ENCODE results near the gene CREB5. TPM values are rescaled to one million over a fixed set of nuclear protein-coding genes. Genes with fewer than 3 reads are reported as not detected.

Gene CREB5
- total and polyA plus RNA-seq, 2 of the 8 experiments (the other 6 are each of a cell fraction or from before 2014, with no cell fraction given): 2.4 to 2.7 TPM

- H2AFZ ChIP-seq (ENCODE audit: low read length): no peak overlapping the region
- CTCF ChIA-PET (ENCODE audit: partially characterized antibody): interaction anchor here (0.7 to 1.6 kb wide), 7 partner anchors 8 to 347 kb away, joined by 3 to 5 read pairs (median 3); no protein-coding TSS in a partner anchor
- no peaks in the 10 kb centered on the region for H3K4me1 ChIP-seq (replicated peaks in 1 of 4; ENCODE audit: control insufficient read depth in 3 of 4, insufficient read depth in 4 of 4, low read length in 3 of 4)
- H3K9ac ChIP-seq (replicated peaks in 1 of 4; ENCODE audit: extremely low read depth in 1 of 4, low read depth in 3 of 4, low read length in 3 of 4): no peak overlapping the region
- DNase-seq (ENCODE audit: low read depth in 1 of 2, low spot score in 2 of 2): no peak
- 78% methylated on average over 2 of the region's 2 CpGs; no CpG with 5 or more reads in 1 of the 2 experiments for WGBS, 2 experiments (ENCODE audit: extremely low coverage in 1 of 2, insufficient coverage in 1 of 2, insufficient read length in 1 of 2, insufficient replicate concordance in 2 of 2, low coverage in 1 of 2, low lambda C conversion rate in 2 of 2, missing lambda C conversion rate in 1 of 2)
- H2AK5ac ChIP-seq (ENCODE audit: low read depth, low read length): no peak overlapping the region
- H3K79me1 ChIP-seq (ENCODE audit: low read depth, low read length): no peaks in the 10 kb centered on the region
- no peak overlapping the region for H2BK120ac ChIP-seq (replicated peaks; ENCODE audit: low read depth, low read length)
- H3K23me2 ChIP-seq (ENCODE audit: low read depth, low read length): no peaks in the 10 kb centered on the region
- no peak overlapping the region for H4K5ac ChIP-seq (ENCODE audit: insufficient read length, low read depth, low read length)
- H2BK5ac ChIP-seq (ENCODE audit: low read depth, low read length): no peak overlapping the region
- H2BK15ac ChIP-seq (ENCODE audit: low read length): no peak overlapping the region
- H4K8ac ChIP-seq (ENCODE audit: extremely low read depth, insufficient read depth, low read length): no peak overlapping the region
- no peaks in the 10 kb centered on the region for H3K79me2 ChIP-seq (ENCODE audit: control insufficient read depth in 1 of 2, insufficient read depth in 2 of 2, low read length in 2 of 2)
- FAIRE-seq: no peak
- no peak overlapping the region for H3K23ac ChIP-seq (ENCODE audit: insufficient read length)
- no peak overlapping the region for H4K91ac ChIP-seq (replicated peaks; ENCODE audit: insufficient read length, low read length)
- no peaks in the 10 kb centered on the region for H4K20me1 ChIP-seq (replicated peaks in 1 of 2; ENCODE audit: control insufficient read depth in 1 of 2, insufficient read depth in 2 of 2, low read length in 2 of 2)
- H3K56ac ChIP-seq (replicated peaks; ENCODE audit: insufficient read length, low read depth, low read length): no peak overlapping the region
- H3K9me3 ChIP-seq (ENCODE audit: insufficient read depth in 2 of 2, low read depth in 1 of 2, low read length in 1 of 2): no peaks in the 10 kb centered on the region
- H2BK12ac ChIP-seq (ENCODE audit: low read depth, low read length): no peak overlapping the region
- H3K4me2 ChIP-seq (ENCODE audit: insufficient read depth in 1 of 2, low read depth in 2 of 2, low read length in 2 of 2): no peak overlapping the region
- no peak overlapping the region for H3K4me3 ChIP-seq (ENCODE audit: extremely low read depth in 1 of 4, insufficient read depth in 2 of 4, low read depth in 3 of 4, low read length in 4 of 4)
- H3K27me3 ChIP-seq (replicated peaks in 1 of 4; ENCODE audit: control insufficient read depth in 3 of 4, extremely low read depth in 1 of 4, insufficient read depth in 3 of 4, low read length in 3 of 4): no peaks in the 10 kb centered on the region
- H3K27ac ChIP-seq (ENCODE audit: low read depth, low read length): no peak overlapping the region
- no peak overlapping the region for H3K4ac ChIP-seq (replicated peaks; ENCODE audit: insufficient read length, low read depth, low read length)
- POLR2A ChIA-PET (ENCODE audit: partially characterized antibody): interaction anchor here (1.1 kb wide), 1 partner anchor 262 kb away, joined by 3 read pairs; no protein-coding TSS in a partner anchor
- no peak overlapping the region for H3K14ac ChIP-seq (ENCODE audit: insufficient read length)
- no peaks in the 10 kb centered on the region for H3K36me3 ChIP-seq (ENCODE audit: control insufficient read depth in 2 of 4, insufficient read depth in 4 of 4, low read length in 3 of 4)
- no peak overlapping the region for H3K18ac ChIP-seq (ENCODE audit: extremely low read depth, low read length)
- no peak for TF ChIP-seq TEAD4 (IDR thresholded peaks at IDR 0.05; ENCODE audit: low read depth, low read length)
- no peak for TF ChIP-seq PHF8 (conservative IDR thresholded peaks at IDR 0.05; ENCODE audit: low read depth, low read length)
- no peak for TF ChIP-seq SIRT6 (IDR thresholded peaks at IDR 0.05; ENCODE audit: low read length)
- no peak for TF ChIP-seq RNF2 (IDR thresholded peaks at IDR 0.05; ENCODE audit: borderline replicate concordance, low read depth, low read length, missing control alignments, poor library complexity, severe bottlenecking)
- TF ChIP-seq CHD1 (IDR thresholded peaks at IDR 0.05; ENCODE audit: low read depth, low read length): no peak
- no peak for TF ChIP-seq CEBPB (IDR thresholded peaks at IDR 0.05; ENCODE audit: low read depth, low read length)
- TF ChIP-seq HDAC2 (IDR thresholded peaks at IDR 0.05; ENCODE audit: borderline replicate concordance in 1 of 2, low read depth in 2 of 2, low read length in 2 of 2): no peak
- TF ChIP-seq SAP30 (IDR thresholded peaks at IDR 0.05; ENCODE audit: insufficient read depth, insufficient replicate concordance, low read length): no peak
- no peak for TF ChIP-seq E2F6 (IDR thresholded peaks at IDR 0.05)
- no peak for TF ChIP-seq BCL11A (IDR thresholded peaks at IDR 0.05; ENCODE audit: low read depth in 2 of 2, low read length in 2 of 2)
- TF ChIP-seq SP2 (IDR thresholded peaks at IDR 0.05; ENCODE audit: low read length): no peak
- TF ChIP-seq SIX5 (IDR thresholded peaks at IDR 0.05; ENCODE audit: low read depth, low read length): no peak
- TF ChIP-seq CBX8 (IDR thresholded peaks at IDR 0.05; ENCODE audit: borderline replicate concordance, low read depth, low read length): no peak
- no peak overlapping the region for H2BK20ac ChIP-seq (ENCODE audit: low read length)
Observed at GRCh38 chr7:28392289-28392688, 20.0 kb upstream of the CREB5 start.
